AG20443 (cell line): Measurements from ENCODE around the gene PTGIS.
A peak's percentile ranks its signal among the peaks of the same experiment; 100 is the strongest.
"Not testable (repeated sequence)": the region's sequence is repeated elsewhere in the genome, so short reads cannot be mapped to it uniquely, and the experiment has no call there.

ENCODE experiments used
- DNase-seq: peaks from one replicate; pipeline ENCODE4 v3.0.0; 2012; ENCODE audit warnings: low spot score, mixed read lengths

PTGIS gene

GRCh38 chr20:49567421-49568277, at the start of gene PTGIS:
TSS of gene PTGIS (minus strand) at chr20:49568137. CDS start at chr20:49568116, 21 bp downstream.
- peak; percentile 64 for DNase-seq

DNA sequence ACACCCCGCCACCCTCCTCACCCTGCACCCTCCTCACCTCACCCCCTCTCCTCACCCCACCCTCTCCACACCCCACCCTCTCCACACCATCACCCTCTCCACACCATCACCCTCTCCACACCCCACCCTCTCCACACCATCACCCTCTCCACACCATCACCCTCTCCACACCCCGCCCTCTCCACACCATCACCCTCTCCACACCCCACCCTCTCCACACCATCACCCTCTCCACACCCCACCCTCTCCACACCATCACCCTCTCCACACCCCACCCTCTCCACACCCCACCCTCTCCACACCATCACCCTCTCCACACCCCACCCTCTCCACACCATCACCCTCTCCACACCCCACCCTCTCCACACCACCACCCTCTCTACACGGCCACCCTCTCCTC, 49.5 kb upstream of the PTGIS start:
- DNase-seq: not testable (repeated sequence)

- DNase-seq: no peak
Observed at GRCh38 chr20:49616154-49617007, 48.4 kb upstream of the PTGIS start.

- peak; percentile 44 for DNase-seq
Observed at GRCh38 chr20:49615401-49616153, 47.6 kb upstream of the PTGIS start.

GRCh38 chr20:49615051-49615400, 47.1 kb upstream of the PTGIS start:
- DNase-seq: not testable (repeated sequence)

- DNase-seq: no peak
Observed at GRCh38 chr20:49614338-49615050, 46.6 kb upstream of the PTGIS start.

- no peak for DNase-seq
Observed at GRCh38 chr20:49612127-49612738, 44.3 kb upstream of the PTGIS start.

DNA sequence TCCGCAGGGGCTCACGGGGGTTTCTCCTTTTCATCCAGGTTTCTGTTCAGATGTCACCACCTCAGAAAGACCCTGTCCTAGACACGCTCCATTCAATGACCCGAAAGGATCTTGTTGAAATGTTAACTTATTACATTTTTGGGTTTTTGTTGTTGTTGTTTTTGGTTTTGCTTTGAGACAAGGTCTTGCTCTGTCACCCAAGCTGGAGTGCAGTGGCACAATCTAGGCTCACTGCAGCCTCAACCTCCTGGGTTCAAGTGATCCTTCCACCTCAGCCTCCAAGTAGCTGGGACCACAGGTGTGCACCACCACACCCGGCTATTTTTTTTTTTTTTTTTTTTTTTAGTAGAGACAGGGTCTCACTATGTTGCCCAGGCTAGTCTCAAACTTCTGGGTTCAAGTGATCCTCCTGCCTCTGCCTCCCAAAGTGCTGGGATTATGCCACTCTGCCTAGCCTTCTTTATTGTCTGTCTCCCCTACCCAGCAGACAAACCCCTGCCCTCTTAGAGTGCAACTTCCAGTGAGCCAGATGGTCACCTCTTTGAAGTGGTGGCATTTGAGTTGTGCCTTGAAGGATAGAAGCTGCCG, 43.7 kb upstream of the PTGIS start:
- DNase-seq: not testable (repeated sequence)

DNA sequence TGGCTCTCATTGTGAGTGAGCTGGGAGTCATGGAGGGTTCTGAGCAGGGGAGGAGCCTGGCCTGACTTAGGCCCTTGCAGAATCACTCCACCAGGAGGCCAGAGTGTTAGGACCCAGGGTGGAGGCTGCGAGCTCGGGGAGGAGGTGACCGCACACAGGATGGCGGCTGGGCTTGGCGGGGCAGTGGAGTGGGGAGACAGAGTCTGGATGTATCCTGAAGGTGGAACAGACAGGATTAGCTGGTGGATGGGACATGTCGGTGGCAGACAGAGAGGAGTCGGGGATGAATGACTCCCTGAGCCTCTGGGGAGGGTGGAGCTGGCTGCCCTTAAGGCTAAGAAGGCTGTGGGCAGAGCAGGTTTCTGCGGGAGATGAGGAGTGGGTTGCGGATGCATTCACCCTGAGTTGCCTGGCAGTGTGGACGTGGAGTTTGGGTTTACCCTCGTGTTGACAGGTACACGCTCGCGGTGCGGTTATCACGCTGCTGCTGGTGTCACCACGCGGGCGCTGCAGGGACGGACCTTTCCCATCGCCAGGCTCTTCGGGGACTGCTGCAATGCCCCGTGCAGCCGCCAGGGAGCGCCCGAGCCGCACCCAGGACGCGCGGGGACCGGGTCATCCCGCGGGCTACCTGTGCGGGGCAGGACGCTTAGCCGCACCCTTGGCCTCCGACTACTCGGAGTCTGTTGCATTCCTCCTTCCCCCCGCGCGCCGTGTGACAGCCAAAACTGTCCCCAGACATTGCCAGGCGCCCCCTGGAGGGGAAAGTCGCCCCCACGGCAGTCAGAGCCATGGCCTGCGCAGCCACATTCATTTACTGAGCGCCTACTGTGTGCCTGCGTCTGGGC, 43.0 kb upstream of the PTGIS start:
- peak; percentile 88 for DNase-seq

- peak; percentile 80 for DNase-seq
Observed at GRCh38 chr20:49608752-49609670, 41.1 kb upstream of the PTGIS start.

DNA sequence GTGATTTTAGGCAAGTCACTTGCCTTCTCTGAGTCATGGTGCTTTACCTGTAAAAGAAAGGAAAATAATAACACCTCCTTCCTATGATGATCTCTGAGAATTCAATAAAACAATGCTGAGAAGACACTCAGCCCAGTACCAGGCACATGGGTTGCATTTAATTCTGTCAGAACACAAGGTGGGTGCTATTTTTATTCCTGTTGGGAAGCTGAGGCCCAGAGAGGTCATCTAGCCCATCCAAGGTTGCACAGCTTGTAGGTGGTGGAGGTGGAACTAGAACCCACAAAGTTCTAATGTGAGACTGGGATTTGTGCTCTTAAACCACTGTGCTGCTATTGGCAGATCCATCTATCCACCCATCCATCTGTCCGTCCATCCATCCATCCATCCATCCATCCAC, 39.6 kb upstream of the PTGIS start:
- DNase-seq: no peak

GRCh38 chr20:49603209-49603627, 35.3 kb upstream of the PTGIS start:
- DNase-seq: no peak

- no peak for DNase-seq
Observed at GRCh38 chr20:49602345-49603208, 34.6 kb upstream of the PTGIS start.

DNA sequence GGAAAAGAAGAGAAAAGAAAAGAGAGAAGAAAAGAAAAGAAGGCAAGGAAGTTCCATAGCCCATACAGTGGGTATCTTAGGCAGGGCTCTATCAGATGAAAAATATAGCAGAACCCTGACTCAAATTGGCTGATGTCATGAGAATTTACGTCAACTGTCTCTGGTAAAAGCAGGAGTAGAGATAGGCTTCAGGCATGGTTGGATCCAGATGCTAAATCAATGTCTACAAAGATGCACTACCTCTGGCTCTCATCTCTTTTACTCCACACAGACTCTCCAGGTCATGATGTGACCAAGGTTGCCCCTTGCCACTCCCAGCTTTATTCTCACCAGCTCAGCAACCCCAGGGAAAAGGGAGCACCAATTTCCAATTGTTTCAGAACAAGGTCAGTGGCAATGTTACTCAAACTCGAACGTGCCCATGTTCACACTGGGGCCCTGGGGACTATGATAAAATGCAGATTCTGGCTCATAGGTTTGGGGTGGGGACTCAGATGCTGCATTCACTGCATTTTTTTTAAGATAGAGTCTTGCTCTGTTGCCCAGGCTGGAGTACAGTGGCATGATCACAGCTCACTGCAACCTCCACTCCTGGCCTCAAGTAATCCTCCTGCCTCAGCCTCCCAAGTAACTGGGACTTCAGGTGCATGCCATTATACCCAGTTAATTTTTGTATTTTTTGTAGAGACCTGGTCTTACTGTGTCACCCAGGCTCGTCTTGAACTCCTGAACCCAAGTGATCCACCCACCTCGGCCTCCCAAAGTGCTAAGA, 33.4 kb upstream of the PTGIS start:
- no peak for DNase-seq

DNA sequence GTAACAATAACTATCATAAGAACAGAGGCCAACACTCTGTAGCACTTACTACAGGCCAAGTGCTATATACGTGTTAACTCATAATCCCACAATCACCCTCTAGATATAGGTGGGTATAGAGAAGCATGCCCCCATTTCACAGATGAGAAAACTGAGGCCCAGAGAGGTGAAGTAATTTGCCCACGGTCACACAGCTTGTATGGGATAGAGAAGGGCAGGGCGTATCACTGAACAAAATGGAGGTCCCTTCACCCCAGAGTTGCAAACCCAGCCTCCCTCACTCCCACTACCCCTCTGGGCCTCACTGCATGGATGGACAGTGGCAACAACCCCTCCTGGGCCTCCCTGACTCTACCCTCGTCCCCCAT, 31.8 kb upstream of the PTGIS start:
- DNase-seq: no peak

GRCh38 chr20:49597825-49598395, 30.0 kb upstream of the PTGIS start:
- no peak for DNase-seq
